PC-3 (cell line): ENCODE results near the gene ODC1.

Experiments used
- EZH2 ChIP-seq: fragments of 300-600 bp; sonication (generic); IDR thresholded peaks from one replicate; pipeline ENCODE4 v1.6.1; 2017; ENCODE audit warnings: antibody characterized with exemption, mild to moderate bottlenecking, low read length; ENCODE audit not compliant: unreplicated experiment
- EZH2phosphoT487 ChIP-seq: fragments of 300-600 bp; sonication (generic); IDR thresholded peaks from 2 replicates; pipeline ENCODE4 v1.6.1; 2018; ENCODE audit warnings: mild to moderate bottlenecking, antibody characterized with exemption, low read length, borderline replicate concordance
- TF ChIP-seq, protein P1 (sequence below): fragments of 300-600 bp; sonication (generic); conservative IDR thresholded peaks from 2 replicates; pipeline ENCODE4 v1.5.1; 2017; ENCODE audit warnings: antibody characterized with exemption, low read depth, mild to moderate bottlenecking, low read length

DNA sequence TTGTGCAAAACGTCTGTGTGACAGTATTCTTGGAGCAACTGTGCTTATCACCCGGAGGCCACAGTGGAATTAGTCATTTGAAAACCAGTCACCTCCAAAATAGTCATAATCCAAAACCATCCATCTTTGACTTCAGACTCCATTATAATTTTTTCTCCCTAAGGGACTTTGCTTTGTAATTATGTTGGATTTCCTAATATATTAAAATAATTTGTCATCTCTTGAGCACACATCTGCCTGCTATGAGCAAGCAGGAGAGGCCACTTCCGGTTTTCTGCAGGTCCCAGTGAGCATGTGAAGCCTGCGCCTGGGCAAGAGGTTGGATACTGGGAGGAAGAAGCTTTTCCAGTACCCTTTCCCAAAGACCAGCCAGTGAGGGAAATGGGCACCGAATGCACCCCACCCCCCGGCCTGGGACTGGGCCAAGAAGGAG lies 57.7 kb downstream of the ODC1 start:
- no peak for TF ChIP-seq EZH2
- TF ChIP-seq, protein P1, sequence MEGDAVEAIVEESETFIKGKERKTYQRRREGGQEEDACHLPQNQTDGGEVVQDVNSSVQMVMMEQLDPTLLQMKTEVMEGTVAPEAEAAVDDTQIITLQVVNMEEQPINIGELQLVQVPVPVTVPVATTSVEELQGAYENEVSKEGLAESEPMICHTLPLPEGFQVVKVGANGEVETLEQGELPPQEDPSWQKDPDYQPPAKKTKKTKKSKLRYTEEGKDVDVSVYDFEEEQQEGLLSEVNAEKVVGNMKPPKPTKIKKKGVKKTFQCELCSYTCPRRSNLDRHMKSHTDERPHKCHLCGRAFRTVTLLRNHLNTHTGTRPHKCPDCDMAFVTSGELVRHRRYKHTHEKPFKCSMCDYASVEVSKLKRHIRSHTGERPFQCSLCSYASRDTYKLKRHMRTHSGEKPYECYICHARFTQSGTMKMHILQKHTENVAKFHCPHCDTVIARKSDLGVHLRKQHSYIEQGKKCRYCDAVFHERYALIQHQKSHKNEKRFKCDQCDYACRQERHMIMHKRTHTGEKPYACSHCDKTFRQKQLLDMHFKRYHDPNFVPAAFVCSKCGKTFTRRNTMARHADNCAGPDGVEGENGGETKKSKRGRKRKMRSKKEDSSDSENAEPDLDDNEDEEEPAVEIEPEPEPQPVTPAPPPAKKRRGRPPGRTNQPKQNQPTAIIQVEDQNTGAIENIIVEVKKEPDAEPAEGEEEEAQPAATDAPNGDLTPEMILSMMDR, result no peak
- TF ChIP-seq EZH2phosphoT487, result no peak
